Esophagus squamous epithelium (tissue), 4 donors: ENCODE results near the gene SLC29A1.
A peak's percentile ranks its signal among the peaks of the same experiment; 100 is the strongest.

Source experiments
- CTCF ChIP-seq, 6 experiments: fragments of 450-650 bp in 4 of 6; fragments of 200-600 bp in 2 of 6; sonication (generic) in 2 of 6; IDR thresholded peaks; one replicate each; pipeline ENCODE4 v1.5.1; 2016 to 2019; ENCODE audit warnings: antibody characterized with exemption in 6 of 6, mild to moderate bottlenecking in 4 of 6, moderate library complexity in 4 of 6
- POLR2A ChIP-seq, 4 donors: fragments of 450-650 bp; IDR thresholded peaks; one replicate each; pipeline ENCODE4 v1.6.1; 2017; ENCODE audit warnings: antibody characterized with exemption in 4 of 4, mild to moderate bottlenecking in 4 of 4, moderate library complexity in 3 of 4

GRCh38 chr6:44234101-44235025 lies 11.0 kb downstream of the SLC29A1 start:
- TF ChIP-seq CTCF (IDR thresholded peaks at IDR 0.05) (peak; percentile 31 to 74 (median 55)), POLR2A (IDR thresholded peaks at IDR 0.05) (no peak)
